A549 (cell line): Measurements from ENCODE around the gene TRIM13. TPM values are rescaled to one million over a fixed set of nuclear protein-coding genes. Genes with fewer than 3 reads are reported as not detected.

Experiments used
- ATAC-seq, 2 experiments: fragments of 200-7000 bp in 1 of 2; fragments of >200 bp in 1 of 2; cut with Nextera tagmentation in 1 of 2; cut with Tn5 transposase in 1 of 2; 3 replicates each; pipeline versions ENCODE4 v1.8.0 to v1.9.1; 2018 to 2020; ENCODE audit warnings: mild to moderate bottlenecking in 1 of 2, moderate library complexity in 1 of 2
- CTCF ChIA-PET: fragments of 300-600 bp; sonication (Branson Sonifier 250); formaldehyde crosslinking; extraction: SDS; loops from one replicate; lab custom pipeline; 2021; ENCODE audit warnings: antibody characterized with exemption, inconsistent platforms; lab: Yijun Ruan, JAX
- POLR2A ChIA-PET: fragments of 350-600 bp; formaldehyde crosslinking; extraction: SDS; loops from one replicate; lab custom pipeline; 2021; ENCODE audit warnings: antibody characterized with exemption, inconsistent platforms; lab: Yijun Ruan, JAX
- DNase-seq, 2 experiments: peaks; one replicate each; pipeline versions ENCODE4 v3.0.0 to v3.0.0-alpha.2; 2011 to 2016; ENCODE audit warnings: low read depth in 1 of 2, low spot score in 1 of 2
- FAIRE-seq: peaks from 2 replicates; lab custom pipeline; 2011; peaks lifted over from hg19 to GRCh38; lab: Jason Lieb, UNC
- H3K27ac ChIP-seq, 2 experiments: fragments of >200 bp; sonication (Bioruptor Twin); formaldehyde crosslinking; 3 replicates each; pipeline ENCODE4 v1.5.1; 2016 to 2017
- H3K4me1 ChIP-seq: fragments of >200 bp; sonication (Bioruptor Twin); formaldehyde crosslinking; 3 replicates; pipeline ENCODE4 v1.6.1; 2016
- H3K4me2 ChIP-seq: fragments of >200 bp; sonication (Bioruptor Twin); formaldehyde crosslinking; 3 replicates; pipeline ENCODE4 v1.6.1; 2016
- H3K4me3 ChIP-seq: fragments of >200 bp; sonication (Bioruptor Twin); formaldehyde crosslinking; 3 replicates; pipeline ENCODE4 v1.5.1; 2016
- H3K9me3 ChIP-seq: fragments of >200 bp; sonication (Bioruptor Twin); formaldehyde crosslinking; 3 replicates; pipeline ENCODE4 v1.6.1; 2016
- CHD4 ChIP-seq: fragments of 200-600 bp; sonication (generic); IDR thresholded peaks from 2 replicates; pipeline ENCODE4 v1.6.1; 2016; ENCODE audit warnings: antibody characterized with exemption, mild to moderate bottlenecking, borderline replicate concordance
- EHMT2 ChIP-seq: fragments of 200-600 bp; sonication (generic); IDR thresholded peaks from 2 replicates; pipeline ENCODE4 v1.6.1; 2016; ENCODE audit warnings: antibody characterized with exemption, low read depth, mild to moderate bottlenecking, moderate library complexity
- FOSL2 ChIP-seq, 2 experiments: fragments of 450-650 bp in 1 of 2; fragments of >200 bp in 1 of 2; sonication (Bioruptor Twin) in 1 of 2; formaldehyde crosslinking; IDR thresholded peaks; 2 replicates each; pipeline versions ENCODE4 v1.5.0 to v1.6.1; 2016 to 2020; ENCODE audit warnings: mild to moderate bottlenecking in 1 of 2, moderate library complexity in 1 of 2
- HOXB5 ChIP-seq: fragments of 250-450 bp; sonication (Bioruptor Pico); IDR thresholded peaks from 2 replicates; pipeline ENCODE4 v1.5.0; 2020; ENCODE audit warnings: mild to moderate bottlenecking, moderate library complexity
- JUNB ChIP-seq: fragments of >200 bp; sonication (Bioruptor Twin); formaldehyde crosslinking; IDR thresholded peaks from 2 replicates; pipeline ENCODE4 v1.6.1; 2016
- MAFK ChIP-seq: fragments of 450-650 bp; IDR thresholded peaks from 2 replicates; pipeline ENCODE4 v1.6.1; 2014; ENCODE audit not compliant: partially characterized antibody
- NPAS2 ChIP-seq: fragments of 250-450 bp; sonication (Bioruptor Pico); IDR thresholded peaks from 2 replicates; pipeline ENCODE4 v1.8.0; 2022; ENCODE audit warnings: mild to moderate bottlenecking, moderate library complexity, borderline replicate concordance
- NR3C1 ChIP-seq: fragments of >200 bp; sonication (Bioruptor Twin); formaldehyde crosslinking; IDR thresholded peaks from 3 replicates; pipeline ENCODE4 v1.6.1; 2017
- RARB ChIP-seq: fragments of 250-450 bp; sonication (Bioruptor Pico); IDR thresholded peaks from 2 replicates; pipeline ENCODE4 v1.8.0; 2021; ENCODE audit warnings: mild to moderate bottlenecking, moderate library complexity
- ZC3H11A ChIP-seq: fragments of 450-650 bp; IDR thresholded peaks from 2 replicates; pipeline ENCODE4 v1.6.1; 2014; ENCODE audit warnings: antibody characterized with exemption, mild to moderate bottlenecking
- ZNF302 ChIP-seq: fragments of 250-450 bp; sonication (Bioruptor Pico); IDR thresholded peaks from 2 replicates; pipeline ENCODE4 v1.9.0; 2021; ENCODE audit warnings: inconsistent platforms, mild to moderate bottlenecking, moderate library complexity
- ZSCAN20 ChIP-seq: fragments of 250-450 bp; sonication (Bioruptor Pico); IDR thresholded peaks from 2 replicates; pipeline ENCODE4 v1.8.0; 2022; ENCODE audit warnings: mild to moderate bottlenecking, moderate library complexity
- WGBS: methylation state at CpG from one replicate; pipeline ENCODE4 v1.1.6; 2017; ENCODE audit errors: missing lambda C conversion rate; 5-methylcytosine and 5-hydroxymethylcytosine counted together
- polyA plus RNA-seq, 4 experiments: library from polyadenylated mRNA; depleted of rRNA in 3 of 4; stranded (reverse); fragments of >200 nt; fragmentation: RNase III in 1 of 4; extraction: RNeasy Plus Mini Kit Qiagen cat#74134 plus additional on column Dnase treatment in 1 of 4; gene quantifications; 2 replicates in 3 of 4; 3 replicates in 1 of 4; pipeline ENCODE4 v1.2.3, GENCODE V29; 2011 to 2017
- TF ChIP-seq, protein P1 (sequence below): fragments of 250-450 bp; sonication (Bioruptor Pico); IDR thresholded peaks from 2 replicates; pipeline ENCODE4 v1.5.0; 2020; ENCODE audit warnings: low read depth, mild to moderate bottlenecking, moderate library complexity
- TF ChIP-seq, protein P2 (sequence below): fragments of 200-600 bp; sonication (generic); IDR thresholded peaks from 2 replicates; pipeline ENCODE4 v1.6.1; 2016; ENCODE audit warnings: antibody characterized with exemption, mild to moderate bottlenecking, moderate library complexity
- TF ChIP-seq, protein P3 (sequence below): fragments of >200 bp; sonication (Bioruptor Twin); formaldehyde crosslinking; IDR thresholded peaks from 3 replicates; pipeline ENCODE4 v1.5.1; 2016

The TRIM13 gene
- polyA plus RNA-seq, 2 of the 4 experiments (the other 2 are of a cell fraction) = 10.9 to 22.4 TPM

DNA sequence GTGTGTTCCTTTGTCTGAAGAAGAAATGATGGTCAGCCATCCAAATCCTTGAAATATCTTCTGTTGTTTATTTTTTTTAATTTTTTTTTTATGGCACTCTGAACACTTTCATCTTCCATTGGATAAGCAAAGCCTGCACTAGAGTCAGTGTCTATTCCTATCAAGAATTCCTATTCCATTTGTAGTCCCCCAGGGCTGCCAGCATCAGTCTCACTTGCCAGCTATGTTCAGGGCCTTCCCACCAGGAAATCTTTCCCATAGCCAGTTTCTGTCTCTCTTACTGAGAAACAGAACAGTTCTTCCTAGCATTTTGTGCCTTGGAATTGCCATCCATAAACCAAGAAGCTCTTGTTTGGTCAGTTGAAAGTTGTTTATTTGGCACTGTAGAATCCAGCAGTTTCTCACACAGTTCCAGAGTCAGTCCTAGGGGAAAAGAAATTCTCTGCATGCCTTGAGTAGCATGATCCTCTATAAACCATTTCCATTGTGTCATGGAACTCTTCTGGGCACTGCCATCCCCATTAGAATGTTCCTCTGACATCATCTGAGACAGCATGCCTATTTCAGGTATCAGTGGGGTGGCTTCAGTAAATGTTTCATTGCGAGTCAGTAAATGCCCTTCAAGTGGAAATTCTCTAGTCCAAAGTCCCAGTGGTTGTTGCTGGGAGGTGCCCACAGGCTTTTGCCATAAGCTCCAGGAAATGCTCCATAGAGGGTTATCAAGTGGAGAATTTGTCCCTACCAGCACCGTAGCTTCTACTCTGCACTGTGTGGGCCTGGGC is 42.0 kb upstream of the TRIM13 start:
- Histone ChIP-seq H3K4me2 (no peak overlapping the region), H3K27ac (no peak overlapping the region), H3K9me3 (peaks cover 5% of the 10 kb centered on the region; the same call in 2 of the 3 replicates), H3K4me1 (0 out of 3 replicates have a peak, but pooled peaks cover 7% of the 10 kb centered on the region), H3K4me3 (no peak overlapping the region)
- FAIRE-seq (no peak), ATAC-seq (no peak), DNase-seq (peak in 1 of 2 experiments; percentile 7)
- TF ChIP-seq RARB (CRISPR knock-in tag) = no peak
- TF ChIP-seq, protein P1, sequence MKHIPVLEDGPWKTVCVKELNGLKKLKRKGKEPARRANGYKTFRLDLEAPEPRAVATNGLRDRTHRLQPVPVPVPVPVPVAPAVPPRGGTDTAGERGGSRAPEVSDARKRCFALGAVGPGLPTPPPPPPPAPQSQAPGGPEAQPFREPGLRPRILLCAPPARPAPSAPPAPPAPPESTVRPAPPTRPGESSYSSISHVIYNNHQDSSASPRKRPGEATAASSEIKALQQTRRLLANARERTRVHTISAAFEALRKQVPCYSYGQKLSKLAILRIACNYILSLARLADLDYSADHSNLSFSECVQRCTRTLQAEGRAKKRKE = no peak
- TF ChIP-seq ZSCAN20 (CRISPR knock-in tag) = no peak
- TF ChIP-seq EHMT2 = no peak
- TF ChIP-seq, protein P2, sequence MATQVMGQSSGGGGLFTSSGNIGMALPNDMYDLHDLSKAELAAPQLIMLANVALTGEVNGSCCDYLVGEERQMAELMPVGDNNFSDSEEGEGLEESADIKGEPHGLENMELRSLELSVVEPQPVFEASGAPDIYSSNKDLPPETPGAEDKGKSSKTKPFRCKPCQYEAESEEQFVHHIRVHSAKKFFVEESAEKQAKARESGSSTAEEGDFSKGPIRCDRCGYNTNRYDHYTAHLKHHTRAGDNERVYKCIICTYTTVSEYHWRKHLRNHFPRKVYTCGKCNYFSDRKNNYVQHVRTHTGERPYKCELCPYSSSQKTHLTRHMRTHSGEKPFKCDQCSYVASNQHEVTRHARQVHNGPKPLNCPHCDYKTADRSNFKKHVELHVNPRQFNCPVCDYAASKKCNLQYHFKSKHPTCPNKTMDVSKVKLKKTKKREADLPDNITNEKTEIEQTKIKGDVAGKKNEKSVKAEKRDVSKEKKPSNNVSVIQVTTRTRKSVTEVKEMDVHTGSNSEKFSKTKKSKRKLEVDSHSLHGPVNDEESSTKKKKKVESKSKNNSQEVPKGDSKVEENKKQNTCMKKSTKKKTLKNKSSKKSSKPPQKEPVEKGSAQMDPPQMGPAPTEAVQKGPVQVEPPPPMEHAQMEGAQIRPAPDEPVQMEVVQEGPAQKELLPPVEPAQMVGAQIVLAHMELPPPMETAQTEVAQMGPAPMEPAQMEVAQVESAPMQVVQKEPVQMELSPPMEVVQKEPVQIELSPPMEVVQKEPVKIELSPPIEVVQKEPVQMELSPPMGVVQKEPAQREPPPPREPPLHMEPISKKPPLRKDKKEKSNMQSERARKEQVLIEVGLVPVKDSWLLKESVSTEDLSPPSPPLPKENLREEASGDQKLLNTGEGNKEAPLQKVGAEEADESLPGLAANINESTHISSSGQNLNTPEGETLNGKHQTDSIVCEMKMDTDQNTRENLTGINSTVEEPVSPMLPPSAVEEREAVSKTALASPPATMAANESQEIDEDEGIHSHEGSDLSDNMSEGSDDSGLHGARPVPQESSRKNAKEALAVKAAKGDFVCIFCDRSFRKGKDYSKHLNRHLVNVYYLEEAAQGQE = no peak
- TF ChIP-seq NR3C1 = no peak
- TF ChIP-seq, protein P3, sequence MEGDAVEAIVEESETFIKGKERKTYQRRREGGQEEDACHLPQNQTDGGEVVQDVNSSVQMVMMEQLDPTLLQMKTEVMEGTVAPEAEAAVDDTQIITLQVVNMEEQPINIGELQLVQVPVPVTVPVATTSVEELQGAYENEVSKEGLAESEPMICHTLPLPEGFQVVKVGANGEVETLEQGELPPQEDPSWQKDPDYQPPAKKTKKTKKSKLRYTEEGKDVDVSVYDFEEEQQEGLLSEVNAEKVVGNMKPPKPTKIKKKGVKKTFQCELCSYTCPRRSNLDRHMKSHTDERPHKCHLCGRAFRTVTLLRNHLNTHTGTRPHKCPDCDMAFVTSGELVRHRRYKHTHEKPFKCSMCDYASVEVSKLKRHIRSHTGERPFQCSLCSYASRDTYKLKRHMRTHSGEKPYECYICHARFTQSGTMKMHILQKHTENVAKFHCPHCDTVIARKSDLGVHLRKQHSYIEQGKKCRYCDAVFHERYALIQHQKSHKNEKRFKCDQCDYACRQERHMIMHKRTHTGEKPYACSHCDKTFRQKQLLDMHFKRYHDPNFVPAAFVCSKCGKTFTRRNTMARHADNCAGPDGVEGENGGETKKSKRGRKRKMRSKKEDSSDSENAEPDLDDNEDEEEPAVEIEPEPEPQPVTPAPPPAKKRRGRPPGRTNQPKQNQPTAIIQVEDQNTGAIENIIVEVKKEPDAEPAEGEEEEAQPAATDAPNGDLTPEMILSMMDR = no peak
- TF ChIP-seq HOXB5 (CRISPR knock-in tag) = no peak
- no peak for TF ChIP-seq ZC3H11A
- TF ChIP-seq FOSL2 (IDR thresholded peaks at IDR 0.05) = no peak
- TF ChIP-seq FOSL2 (CRISPR knock-in tag; IDR thresholded peaks at IDR 0.05) = no peak
- TF ChIP-seq ZNF302 (CRISPR knock-in tag) = no peak
- ChIA-PET POLR2A (no interaction called here), CTCF (interaction anchor here (1.2 to 3.6 kb wide), 2 partner anchors 19 to 22 kb away, joined by 3 to 13 read pairs; partner anchors contain the start of gene SPRYD7)
- WGBS = 59% methylated on average over 2 of the region's 2 CpGs

DNA sequence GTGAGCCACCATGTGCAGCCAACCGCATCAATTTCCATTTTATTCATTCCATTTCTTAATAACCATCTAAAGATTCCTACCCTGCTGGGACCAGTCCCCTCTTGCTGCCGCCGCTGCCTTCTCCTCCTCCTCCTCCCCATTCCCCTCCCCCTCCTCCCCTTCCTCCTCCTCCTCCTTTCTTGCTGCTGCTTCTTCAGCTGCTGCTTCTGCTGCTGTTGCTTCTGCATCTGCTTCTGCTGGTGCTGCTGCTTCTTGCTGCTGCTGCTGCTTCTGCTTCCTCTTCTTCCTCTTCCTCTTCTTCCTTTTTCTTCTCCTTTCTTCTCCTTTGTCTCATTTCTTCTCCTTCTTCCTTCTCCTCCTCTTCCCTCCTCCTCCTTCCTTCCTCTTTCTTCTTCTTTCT is 40.7 kb upstream of the TRIM13 start:
- TF ChIP-seq NPAS2 (CRISPR knock-in tag) (no peak), JUNB (no peak), ZNF302 (CRISPR knock-in tag) (no peak), MAFK (no peak), ZC3H11A (no peak), CHD4 (no peak), NR3C1 (no peak)
- Histone ChIP-seq H3K4me2 (no peak overlapping the region), H3K27ac (no peak overlapping the region), H3K4me1 (0 out of 3 replicates have a peak, but pooled peaks cover 7% of the 10 kb centered on the region), H3K4me3 (no peak overlapping the region), H3K9me3 (peaks cover 5% of the 10 kb centered on the region; the same call in 2 of the 3 replicates)
- FAIRE-seq (no peak), ATAC-seq (no peak), DNase-seq (no peak)
- ChIA-PET CTCF (interaction anchor here (3.6 kb wide), 1 partner anchor 20 kb away, joined by 13 read pairs; no protein-coding TSS in a partner anchor), POLR2A (no interaction called here)
- 100% methylated on average over 3 of the region's 3 CpGs for WGBS
